Activated T-cell treated with anti-CD3 and anti-CD28 coated beads for 24 hours (primary cell): ENCODE results near the gene TYMP.
A peak's percentile ranks its signal among the peaks of the same experiment; 100 is the strongest.
"Not testable (repeated sequence)": the region's sequence is repeated elsewhere in the genome, so short reads cannot be mapped to it uniquely, and the experiment has no call there.

Experiments used
- DNase-seq: peaks from one replicate; pipeline ENCODE4 v3.0.0-alpha.2; 2020; ENCODE audit warnings: low read depth

TYMP gene

GRCh38 chr22:50523806-50524675, 5.8 kb downstream of the TYMP start:
- no peak for DNase-seq

- DNase-seq: no peak
Observed at GRCh38 chr22:50523458-50523805, 6.4 kb downstream of the TYMP start.

GRCh38 chr22:50522806-50523438, 6.9 kb downstream of the TYMP start:
- no peak for DNase-seq

GRCh38 chr22:50522208-50522805, 7.5 kb downstream of the TYMP start:
- DNase-seq: no peak

- DNase-seq: no peak
Observed at GRCh38 chr22:50521710-50522109, 8.1 kb downstream of the TYMP start.

GRCh38 chr22:50520826-50521453, 8.9 kb downstream of the TYMP start:
- no peak for DNase-seq

- DNase-seq: not testable (repeated sequence)
Observed at GRCh38 chr22:50520184-50520583, 9.6 kb downstream of the TYMP start.

GRCh38 chr22:50519151-50519550, 10.7 kb downstream of the TYMP start:
- DNase-seq: no peak

- DNase-seq: no peak
Observed at GRCh38 chr22:50518606-50519005, 11.2 kb downstream of the TYMP start.

- no peak for DNase-seq
Observed at GRCh38 chr22:50517495-50518260, 12.1 kb downstream of the TYMP start.

- no peak for DNase-seq
Observed at GRCh38 chr22:50516891-50517290, 12.9 kb downstream of the TYMP start.

- no peak for DNase-seq
Observed at GRCh38 chr22:50516068-50516467, 13.7 kb downstream of the TYMP start.

- no peak for DNase-seq
Observed at GRCh38 chr22:50513175-50513574, 16.6 kb downstream of the TYMP start.

- DNase-seq: no peak
Observed at GRCh38 chr22:50508897-50509296, 20.9 kb downstream of the TYMP start.

- peak; percentile 97 for DNase-seq
Observed at GRCh38 chr22:50507991-50508884, 21.6 kb downstream of the TYMP start, which contains the start of gene NCAPH2. NCAPH2 (plus strand) TSS chr22:50508224; CDS start chr22:50508338, 114 bp downstream.

- DNase-seq: peak; percentile 92
Observed at GRCh38 chr22:50507421-50507990, 22.3 kb downstream of the TYMP start, which contains the start of gene LMF2. LMF2 (minus strand) TSS chr22:50507702; CDS start chr22:50507675, 27 bp downstream.

GRCh38 chr22:50506611-50507420, 23.0 kb downstream of the TYMP start:
- DNase-seq: no peak

- DNase-seq: no peak
Observed at GRCh38 chr22:50505776-50506610, 23.8 kb downstream of the TYMP start.
